Type B pancreatic cell (in vitro differentiated cells): ENCODE results near the gene NSFL1C. TPM values are rescaled to one million over a fixed set of nuclear protein-coding genes. Genes with fewer than 3 reads are reported as not detected.

Experiments used
- DNase-seq: peaks from one replicate; pipeline ENCODE4 v3.0.0; 2021; ENCODE audit warnings: mixed read lengths; ENCODE audit not compliant: unreplicated experiment; ENCODE audit errors: extremely low spot score
- H3K27ac Mint-ChIP-seq: 2 replicates; pipeline ENCODE4 v1.8.0; 2021; ENCODE audit warnings: mild to moderate bottlenecking, mixed read lengths
- H3K27me3 Mint-ChIP-seq: 2 replicates; pipeline ENCODE4 v1.8.0; 2021; ENCODE audit warnings: mixed read lengths
- H3K36me3 Mint-ChIP-seq: 2 replicates; pipeline ENCODE4 v1.8.0; 2021; ENCODE audit warnings: mixed read lengths
- H3K4me1 Mint-ChIP-seq: one replicate; pipeline ENCODE4 v1.8.0; 2021; ENCODE audit warnings: mixed read lengths; ENCODE audit not compliant: unreplicated experiment
- H3K4me3 Mint-ChIP-seq: 2 replicates; pipeline ENCODE4 v1.8.0; 2021; ENCODE audit warnings: mild to moderate bottlenecking, mixed read lengths
- H3K9me3 Mint-ChIP-seq: 2 replicates; pipeline ENCODE4 v1.8.0; 2021; ENCODE audit warnings: mixed read lengths
- CTCF ChIP-seq: fragments of 200-600 bp; sonication (generic); conservative IDR thresholded peaks from 2 replicates; pipeline ENCODE4 v1.5.0; 2021; ENCODE audit warnings: antibody characterized with exemption, mild to moderate bottlenecking
- long read RNA-seq: library from polyadenylated mRNA; unstranded; transcript quantifications from one replicate; pipeline ENCODE4 v2.0.0, GENCODE V29; 2020
- total RNA-seq: library from RNA; stranded (reverse); gene quantifications from 2 replicates; pipeline ENCODE4 v1.2.1, GENCODE V29; 2021; ENCODE audit warnings: low replicate concordance

The NSFL1C gene
- 79.2 and 81.0 TPM in 2 replicates for total RNA-seq
- long read RNA-seq, transcript NSFL1C-201 (9 exons, 3,568 nt) = major isoform, 61 of 89 reads
- long read RNA-seq, partial matches to known transcripts = 5 of 89 reads
- long read RNA-seq, other reads (novel, unspliced or antisense) = 16 of 89 reads

- Mint-ChIP-seq H3K4me1 (peaks cover 24% of the 10 kb centered on the region), H3K27me3 (peaks cover 9% of the 10 kb centered on the region), H3K36me3 (peaks cover 3% of the 10 kb centered on the region), H3K9me3 (no peaks in the 10 kb centered on the region), H3K27ac (peak within 1 kb of the TSS; percentile 95), H3K4me3 (peak within 1 kb of the TSS; percentile 91)
- DNase-seq = peak; percentile 99
- TF ChIP-seq CTCF = peak; percentile 100
Measured at GRCh38 chr20:1466211-1467081, at the start of gene NSFL1C. NSFL1C (minus strand) TSS chr20:1466849; CDS start chr20:1466824, 25 bp downstream.

DNA sequence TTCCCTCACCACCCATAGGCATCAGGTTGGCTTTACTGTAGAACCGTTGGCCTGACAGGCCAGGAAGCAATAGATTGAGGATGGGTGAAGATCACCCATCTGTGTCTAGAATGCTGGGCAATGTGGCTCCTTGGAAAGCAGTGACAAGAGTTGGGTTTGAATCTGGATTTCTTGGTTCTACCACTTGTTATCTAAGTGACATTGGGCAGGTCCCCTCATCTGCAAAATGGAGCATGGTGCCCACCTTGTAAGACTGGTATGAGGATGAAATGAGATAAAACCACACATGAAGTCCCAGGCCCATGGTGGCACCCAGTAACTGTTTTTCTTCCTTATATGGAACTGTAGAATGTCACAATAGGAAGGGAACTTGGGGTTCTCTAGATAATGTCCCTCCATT is 47.2 kb upstream of the NSFL1C start:
- H3K36me3 Mint-ChIP-seq = no peaks in the 10 kb centered on the region
- H3K27me3 Mint-ChIP-seq = peaks cover 40% of the 10 kb centered on the region
- H3K9me3 Mint-ChIP-seq = no peaks in the 10 kb centered on the region
- H3K4me3 Mint-ChIP-seq = no peak overlapping the region
- TF ChIP-seq CTCF = no peak
- H3K4me1 Mint-ChIP-seq = no peaks in the 10 kb centered on the region
- H3K27ac Mint-ChIP-seq = no peak overlapping the region
- DNase-seq = no peak

DNA sequence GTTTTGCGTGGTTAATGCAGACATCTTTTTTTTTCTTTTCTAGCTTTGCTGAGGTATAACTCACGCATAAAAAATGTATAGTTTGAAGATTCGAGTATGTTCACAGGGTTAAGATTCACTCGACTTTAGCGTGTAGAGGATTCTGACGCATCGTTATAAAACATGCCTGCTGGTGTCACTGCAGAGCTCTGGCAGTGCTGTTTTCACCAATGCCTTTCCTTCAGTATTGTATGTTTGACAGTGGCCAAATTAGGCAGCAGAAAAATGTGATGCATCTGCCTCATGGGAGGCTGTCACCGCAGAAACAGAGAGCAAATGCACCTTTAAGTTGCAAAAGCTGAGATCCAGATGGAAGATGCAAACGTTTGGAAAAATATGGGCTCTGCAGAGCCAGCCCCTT is 42.6 kb upstream of the NSFL1C start:
- Mint-ChIP-seq H3K27me3 (peaks cover 50% of the 10 kb centered on the region), H3K36me3 (no peaks in the 10 kb centered on the region), H3K27ac (no peak overlapping the region)

DNA sequence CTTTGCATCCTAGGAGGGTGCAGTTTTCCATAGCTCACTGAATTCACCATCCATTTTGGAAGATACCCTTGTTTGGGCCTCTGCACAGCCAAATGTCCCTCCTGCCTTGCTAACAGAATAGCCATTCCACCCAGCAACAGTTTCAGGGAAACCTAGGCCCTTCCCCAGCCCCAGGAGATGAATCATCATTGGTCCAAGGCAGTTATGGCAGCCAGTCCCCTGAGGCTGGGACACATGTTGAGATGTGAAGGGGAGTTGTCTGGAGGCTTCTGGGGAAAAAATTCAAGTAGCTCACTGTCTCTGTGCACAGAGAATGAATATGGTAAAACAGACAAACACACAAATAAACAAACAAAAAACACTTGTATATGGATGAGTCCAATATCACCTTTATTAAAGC is 41.9 kb upstream of the NSFL1C start:
- no peaks in the 10 kb centered on the region for H3K36me3 Mint-ChIP-seq

More for the DNA sequence above, 42.6 kb upstream of the NSFL1C start:
- TF ChIP-seq CTCF = peak; percentile 42
- Mint-ChIP-seq H3K4me3 (no peak overlapping the region), H3K9me3 (no peaks in the 10 kb centered on the region), H3K4me1 (no peaks in the 10 kb centered on the region)
- DNase-seq = no peak

GRCh38 chr20:1507276-1507675 is 40.6 kb upstream of the NSFL1C start:
- Mint-ChIP-seq H3K4me1 (no peaks in the 10 kb centered on the region), H3K36me3 (no peaks in the 10 kb centered on the region), H3K9me3 (peaks cover 4% of the 10 kb centered on the region), H3K27me3 (peaks cover 51% of the 10 kb centered on the region), H3K27ac (no peak overlapping the region), H3K4me3 (no peak overlapping the region)
- no peak for DNase-seq
- TF ChIP-seq CTCF = no peak

More for the DNA sequence above, 41.9 kb upstream of the NSFL1C start:
- H3K4me3 Mint-ChIP-seq = no peak overlapping the region
- DNase-seq = no peak
- H3K27me3 Mint-ChIP-seq = peaks cover 49% of the 10 kb centered on the region
- no peak for TF ChIP-seq CTCF
- no peak overlapping the region for H3K27ac Mint-ChIP-seq
- H3K4me1 Mint-ChIP-seq = no peaks in the 10 kb centered on the region
- peaks cover 1% of the 10 kb centered on the region for H3K9me3 Mint-ChIP-seq
